ENCODE measurements around the gene ACSS1. TPM values are rescaled to one million over a fixed set of nuclear protein-coding genes. Genes with fewer than 3 reads are reported as not detected.

ACSS1 gene
- polyA plus RNA-seq, 2 of the 4 experiments (the other 2 are of a cell fraction) = 7.2 to 7.6 TPM

DNA sequence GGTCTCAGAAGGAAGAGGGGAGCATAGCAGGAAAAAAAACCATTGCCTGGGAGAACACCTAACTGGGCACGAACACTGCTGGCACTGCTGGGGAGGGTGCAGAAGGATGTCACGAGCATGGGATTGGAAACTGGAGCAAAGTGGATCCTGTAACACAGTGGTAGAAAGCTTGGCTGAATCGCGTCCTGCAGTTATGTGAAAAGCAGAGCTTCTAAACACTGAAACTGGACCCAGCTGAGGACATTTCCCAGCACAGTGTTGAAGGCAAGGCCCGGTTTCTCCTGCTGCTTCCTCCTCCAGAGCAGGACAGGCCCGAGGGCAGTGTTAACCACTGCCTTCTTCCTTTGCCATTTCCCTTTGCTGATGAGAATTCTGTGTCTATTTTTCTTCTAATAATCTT lies 72.1 kb downstream of the ACSS1 start:
- WGBS (ENCODE audit: missing lambda C conversion rate) = 76% methylated on average over 6 of the region's 6 CpGs
- no peak for TF ChIP-seq RFX5 (IDR thresholded peaks at IDR 0.05)
- TF ChIP-seq NPAS2 (CRISPR knock-in tag; IDR thresholded peaks at IDR 0.05; ENCODE audit: borderline replicate concordance) = no peak
- no peak for TF ChIP-seq ZFP36 (IDR thresholded peaks at IDR 0.05; ENCODE audit: borderline replicate concordance, partially characterized antibody)
- TF ChIP-seq, protein P1, sequence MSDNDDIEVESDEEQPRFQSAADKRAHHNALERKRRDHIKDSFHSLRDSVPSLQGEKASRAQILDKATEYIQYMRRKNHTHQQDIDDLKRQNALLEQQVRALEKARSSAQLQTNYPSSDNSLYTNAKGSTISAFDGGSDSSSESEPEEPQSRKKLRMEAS (IDR thresholded peaks at IDR 0.05) = no peak
- TF ChIP-seq RAD21 (conservative IDR thresholded peaks at IDR 0.05 in 1 of 2, IDR thresholded peaks at IDR 0.05 in 1 of 2) = no peak
- no peak for TF ChIP-seq USF2 (IDR thresholded peaks at IDR 0.05)
- no peak for TF ChIP-seq FOXS1 (CRISPR knock-in tag; IDR thresholded peaks at IDR 0.05)
- TF ChIP-seq, protein P2, sequence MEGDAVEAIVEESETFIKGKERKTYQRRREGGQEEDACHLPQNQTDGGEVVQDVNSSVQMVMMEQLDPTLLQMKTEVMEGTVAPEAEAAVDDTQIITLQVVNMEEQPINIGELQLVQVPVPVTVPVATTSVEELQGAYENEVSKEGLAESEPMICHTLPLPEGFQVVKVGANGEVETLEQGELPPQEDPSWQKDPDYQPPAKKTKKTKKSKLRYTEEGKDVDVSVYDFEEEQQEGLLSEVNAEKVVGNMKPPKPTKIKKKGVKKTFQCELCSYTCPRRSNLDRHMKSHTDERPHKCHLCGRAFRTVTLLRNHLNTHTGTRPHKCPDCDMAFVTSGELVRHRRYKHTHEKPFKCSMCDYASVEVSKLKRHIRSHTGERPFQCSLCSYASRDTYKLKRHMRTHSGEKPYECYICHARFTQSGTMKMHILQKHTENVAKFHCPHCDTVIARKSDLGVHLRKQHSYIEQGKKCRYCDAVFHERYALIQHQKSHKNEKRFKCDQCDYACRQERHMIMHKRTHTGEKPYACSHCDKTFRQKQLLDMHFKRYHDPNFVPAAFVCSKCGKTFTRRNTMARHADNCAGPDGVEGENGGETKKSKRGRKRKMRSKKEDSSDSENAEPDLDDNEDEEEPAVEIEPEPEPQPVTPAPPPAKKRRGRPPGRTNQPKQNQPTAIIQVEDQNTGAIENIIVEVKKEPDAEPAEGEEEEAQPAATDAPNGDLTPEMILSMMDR (IDR thresholded peaks at IDR 0.05) = no peak
- no peak for TF ChIP-seq PBX3 (IDR thresholded peaks at IDR 0.05)
- no peak for TF ChIP-seq JUN (IDR thresholded peaks at IDR 0.05)
- TF ChIP-seq CBX2 (IDR thresholded peaks at IDR 0.05; ENCODE audit: borderline replicate concordance, low read depth) = no peak
- TF ChIP-seq REST (IDR thresholded peaks at IDR 0.05) = no peak
- no peak for TF ChIP-seq CBX8 (IDR thresholded peaks at IDR 0.05)
- no peak for TF ChIP-seq HOXB5 (CRISPR knock-in tag; IDR thresholded peaks at IDR 0.05)
- no peak for TF ChIP-seq MAZ (IDR thresholded peaks at IDR 0.05; ENCODE audit: borderline replicate concordance, low read depth, low read length)
- TF ChIP-seq ZNF302 (CRISPR knock-in tag; IDR thresholded peaks at IDR 0.05) = no peak
- TF ChIP-seq HES2 (IDR thresholded peaks at IDR 0.05) = no peak
- TF ChIP-seq TFCP2L1 (CRISPR knock-in tag; IDR thresholded peaks at IDR 0.05) = no peak
- no peak for TF ChIP-seq SMC3 (IDR thresholded peaks at IDR 0.05)
- TF ChIP-seq EHF (CRISPR knock-in tag; IDR thresholded peaks at IDR 0.05) = no peak
- Histone ChIP-seq H3K27ac (no peak overlapping the region), H3K9me3 (no peaks in the 10 kb centered on the region; the same call in 2 of the 3 replicates), H3K4me1 (peaks cover 5% of the 10 kb centered on the region; the same call in 2 of the 3 replicates), H3K4me3 (no peak overlapping the region), H3K4me2 (no peak overlapping the region)
- DNase-seq (ENCODE audit: low read depth in 1 of 2, low spot score in 1 of 2) (no peak), ATAC-seq (no peak; a peak in 1 of 6 replicates), FAIRE-seq (no peak)
- ChIA-PET CTCF (interaction anchor here (0.8 to 1.4 kb wide), 6 partner anchors 10 to 1048 kb away, joined by 3 to 4 read pairs (median 3); no protein-coding TSS in a partner anchor), POLR2A (no interaction called here)

Measured in A549 (cell line).